Measurements from ENCODE around the gene MYO1G. TPM values are rescaled to one million over a fixed set of nuclear protein-coding genes. Genes with fewer than 3 reads are reported as not detected.
A peak's percentile ranks its signal among the peaks of the same experiment; 100 is the strongest.

MYO1G gene
- total and polyA plus RNA-seq, 9 of the 15 experiments (the other 6 are each of a cell fraction or from before 2014, with no cell fraction given): 0.03 to 0.62 (median 0.13) TPM; not detected in 1

GRCh38 chr7:44965441-44965903 is 13.3 kb downstream of the MYO1G start:
- H3K79me2 ChIP-seq (ENCODE audit: control insufficient read depth, insufficient read depth, low read length): no peaks in the 10 kb centered on the region
- H2AFZ ChIP-seq (ENCODE audit: low read depth, low read length): no peak overlapping the region
- no peak overlapping the region for H3K4me2 ChIP-seq (ENCODE audit: insufficient read depth, low read length)
- intact Hi-C loops (cut with micrococcal nuclease): loop anchor here (5.0 kb wide), 1 partner anchor 378 kb away; no protein-coding TSS in a partner anchor
- BruUV-seq (replicated peaks): no TSS peak
- no peak overlapping the region for H3K27ac ChIP-seq (ENCODE audit: extremely low read depth, low read depth, low read length)
- in situ Hi-C loops (cut with MboI): loop anchor here (5.0 kb wide), 1 partner anchor 172 kb away; no protein-coding TSS in a partner anchor
- no peaks in the 10 kb centered on the region for H3K36me3 ChIP-seq (ENCODE audit: control insufficient read depth, insufficient read depth, low read length)
- TF ChIP-seq NCOA1 (IDR thresholded peaks at IDR 0.05; ENCODE audit: low read depth): no peak
- no peak for TF ChIP-seq CBX8 (IDR thresholded peaks at IDR 0.05; ENCODE audit: borderline replicate concordance, extremely low read depth, low read depth, low read length, poor library complexity, severe bottlenecking)
- POLR2A ChIA-PET: interaction anchor here (0.6 kb wide), 3 partner anchors 11 to 753 kb away, joined by 3 to 4 read pairs (median 3); no protein-coding TSS in a partner anchor
- CTCF ChIA-PET (ENCODE audit: low intra/inter-chr PET ratio): interaction anchor here (0.7 kb wide), 1 partner anchor 378 kb away, joined by 3 read pairs; no protein-coding TSS in a partner anchor
- H3K9me3 ChIP-seq (replicated peaks; ENCODE audit: control insufficient read depth, insufficient read depth, low read depth, low read length): no peaks in the 10 kb centered on the region
- no peak for FAIRE-seq
- peaks cover 0 to 50% of the 10 kb centered on the region in 2 experiments; a peak in 3 of 5 replicates for H3K4me1 ChIP-seq (replicated peaks in 1 of 2; ENCODE audit: control insufficient read depth in 2 of 2, insufficient read depth in 2 of 2, low read length in 2 of 2)
- H3K9ac ChIP-seq (ENCODE audit: insufficient read depth in 1 of 2, low read depth in 2 of 2, low read length in 2 of 2): peak overlapping the region in 1 of 2 experiments; percentile 28; a peak in 1 of 4 replicates
- H4K20me1 ChIP-seq (replicated peaks; ENCODE audit: control insufficient read depth, insufficient read depth, low read length): no peaks in the 10 kb centered on the region
- no peaks in the 10 kb centered on the region for H3K27me3 ChIP-seq (ENCODE audit: control insufficient read depth in 2 of 2, insufficient read depth in 2 of 2, low read length in 2 of 2)
- no peak for ATAC-seq
- DNase-seq (ENCODE audit: extremely low read depth in 1 of 4, low spot score in 3 of 4): no peak
- 64% methylated on average over 16 of the region's 16 CpGs for WGBS (ENCODE audit: insufficient coverage, low coverage, missing lambda C conversion rate)
- H3K9me1 ChIP-seq (ENCODE audit: control insufficient read depth, insufficient read depth, low read length): peaks cover 5% of the 10 kb centered on the region
- H3K4me3 ChIP-seq: no peak overlapping the region

- H3K9me1 ChIP-seq (ENCODE audit: control insufficient read depth, insufficient read depth, low read length): peaks cover 5% of the 10 kb centered on the region
- H3K27me3 ChIP-seq (ENCODE audit: control insufficient read depth in 2 of 2, insufficient read depth in 2 of 2, low read length in 2 of 2): no peaks in the 10 kb centered on the region
- peak overlapping the region in 1 of 2 experiments; percentile 74; a peak in 2 of 4 replicates for H3K9ac ChIP-seq (ENCODE audit: insufficient read depth in 1 of 2, low read depth in 2 of 2, low read length in 2 of 2)
- intact Hi-C loops (cut with micrococcal nuclease) (loop anchor here (5.0 kb wide), 1 partner anchor 378 kb away; no protein-coding TSS in a partner anchor), in situ Hi-C loops (cut with MboI) (loop anchor here (5.0 kb wide), 1 partner anchor 172 kb away; no protein-coding TSS in a partner anchor)
- H3K79me2 ChIP-seq (ENCODE audit: control insufficient read depth, insufficient read depth, low read length): no peaks in the 10 kb centered on the region
- no peak overlapping the region for H3K4me3 ChIP-seq
- no peaks in the 10 kb centered on the region for H4K20me1 ChIP-seq (replicated peaks; ENCODE audit: control insufficient read depth, insufficient read depth, low read length)
- H3K4me1 ChIP-seq (replicated peaks in 1 of 2; ENCODE audit: control insufficient read depth in 2 of 2, insufficient read depth in 2 of 2, low read length in 2 of 2): peaks cover 5 to 47% of the 10 kb centered on the region in 2 experiments
- FAIRE-seq (no peak), DNase-seq (ENCODE audit: extremely low read depth in 1 of 4, low spot score in 3 of 4) (no peak), ATAC-seq (no peak)
- CTCF ChIA-PET (ENCODE audit: low intra/inter-chr PET ratio): interaction anchor here (0.6 to 0.7 kb wide), 2 partner anchors 150 to 377 kb away, joined by 3 to 4 read pairs; no protein-coding TSS in a partner anchor
- H3K9me3 ChIP-seq (replicated peaks; ENCODE audit: control insufficient read depth, insufficient read depth, low read depth, low read length): no peaks in the 10 kb centered on the region
- H3K36me3 ChIP-seq (ENCODE audit: control insufficient read depth, insufficient read depth, low read length): no peaks in the 10 kb centered on the region
- no peak overlapping the region for H3K4me2 ChIP-seq (ENCODE audit: insufficient read depth, low read length)
- WGBS (ENCODE audit: insufficient coverage, low coverage, missing lambda C conversion rate): 47% methylated on average over 13 of the region's 13 CpGs
- POLR2A ChIA-PET: interaction anchor here (0.6 to 1.0 kb wide), 4 partner anchors 9 to 753 kb away, joined by 3 to 6 read pairs (median 4); no protein-coding TSS in a partner anchor
- no peak overlapping the region for H3K27ac ChIP-seq (ENCODE audit: extremely low read depth, low read depth, low read length)
- H2AFZ ChIP-seq (ENCODE audit: low read depth, low read length): no peak overlapping the region
- no TSS peak for BruUV-seq (replicated peaks)
- TF ChIP-seq ZNF655 (CRISPR knock-in tag; IDR thresholded peaks at IDR 0.05) (no peak), CEBPZ (IDR thresholded peaks at IDR 0.05; ENCODE audit: borderline replicate concordance, low read depth, low read length) (no peak), MAX (CRISPR knock-in tag; IDR thresholded peaks at IDR 0.05) (0 out of 2 replicates have a peak, but pooled peaks have one; percentile 13)
Observed at GRCh38 chr7:44964831-44965440, 13.9 kb downstream of the MYO1G start.
